GM19455 (cell line): ENCODE measurements around the gene NR1D2.

ENCODE experiments used
- ATAC-seq: cut with Tn5 transposase; IDR thresholded peaks from one replicate; pipeline ENCODE4 v1.9.1; 2021; ENCODE audit not compliant: unreplicated experiment

Gene NR1D2

DNA sequence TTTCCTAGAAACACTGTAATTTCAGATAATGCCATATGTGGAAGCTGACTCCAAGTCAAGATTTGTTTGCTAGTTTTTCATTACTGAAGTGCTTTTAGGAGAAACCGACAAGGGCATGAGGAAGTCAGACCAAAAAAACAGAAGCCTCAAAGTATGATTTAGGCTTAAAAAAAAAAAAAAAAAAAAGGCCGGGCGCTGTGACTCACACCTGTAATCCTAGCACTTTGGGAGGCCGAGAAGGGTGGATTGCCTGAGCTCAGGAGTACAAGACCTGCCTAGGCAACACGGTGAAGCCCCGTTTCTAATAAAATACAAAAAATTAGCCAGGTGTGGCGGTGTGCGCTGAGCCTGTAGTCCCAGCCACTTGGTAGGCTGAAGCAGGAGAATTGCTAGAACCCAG lies 16.6 kb upstream of the NR1D2 start:
- ATAC-seq: no peak

DNA sequence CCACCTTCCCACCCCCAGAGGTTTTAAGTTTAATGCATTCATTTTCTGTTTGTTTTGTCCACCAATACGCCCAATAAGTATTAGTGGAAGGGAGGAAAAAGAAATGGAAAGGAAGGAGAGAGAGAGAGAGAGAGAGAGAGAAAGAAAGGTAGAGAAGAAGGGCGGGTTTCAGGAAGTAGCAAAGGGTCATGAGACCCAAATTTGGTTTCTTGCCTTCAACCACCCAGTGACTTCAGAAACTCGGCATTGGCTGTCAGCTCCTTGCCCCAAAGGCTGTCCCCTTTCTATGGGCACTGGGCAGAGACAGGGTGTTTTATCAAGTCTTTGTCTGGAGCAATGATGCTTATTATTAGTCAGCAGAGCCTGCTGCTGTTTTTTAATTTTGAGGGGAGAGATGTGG lies 13.5 kb upstream of the NR1D2 start:
- no peak for ATAC-seq

DNA sequence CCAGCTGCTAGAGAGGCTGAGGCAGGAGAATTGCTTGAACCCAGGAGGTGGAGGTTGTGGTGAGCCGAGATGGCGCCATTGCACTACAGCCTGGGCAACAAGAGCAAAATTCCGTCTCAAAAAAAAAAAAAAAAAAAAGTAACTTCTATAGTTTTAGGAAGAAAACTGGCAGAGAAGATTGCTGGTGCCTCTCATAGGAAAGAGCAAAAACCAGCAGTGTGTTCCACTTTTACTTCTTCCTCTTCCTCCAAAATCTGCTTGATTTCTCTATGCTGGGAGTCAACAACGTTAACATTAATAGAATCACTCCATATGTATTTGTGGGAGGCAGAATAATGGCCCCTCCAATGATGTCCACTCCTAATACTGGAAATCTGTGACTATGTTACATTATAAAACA lies 12.5 kb upstream of the NR1D2 start:
- no peak for ATAC-seq

DNA sequence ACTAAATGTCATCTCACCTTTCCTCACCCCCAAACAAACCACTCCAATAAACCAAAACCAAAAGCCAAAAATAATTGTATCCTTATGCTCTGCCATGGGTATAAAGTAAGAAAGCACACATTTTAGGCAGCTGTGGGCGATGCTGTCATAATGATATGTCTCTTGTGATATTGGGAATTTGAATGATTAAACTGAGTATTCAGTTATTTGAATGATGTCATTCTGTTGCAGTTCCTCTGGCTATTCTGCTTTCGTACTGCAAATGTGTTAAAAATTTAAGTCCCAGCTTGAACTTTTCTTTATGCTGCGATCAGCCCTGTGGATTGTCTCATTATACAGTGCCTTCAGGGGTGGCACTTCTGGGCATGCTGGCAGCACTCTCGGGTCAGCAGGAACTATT lies 10.8 kb upstream of the NR1D2 start:
- no peak for ATAC-seq

DNA sequence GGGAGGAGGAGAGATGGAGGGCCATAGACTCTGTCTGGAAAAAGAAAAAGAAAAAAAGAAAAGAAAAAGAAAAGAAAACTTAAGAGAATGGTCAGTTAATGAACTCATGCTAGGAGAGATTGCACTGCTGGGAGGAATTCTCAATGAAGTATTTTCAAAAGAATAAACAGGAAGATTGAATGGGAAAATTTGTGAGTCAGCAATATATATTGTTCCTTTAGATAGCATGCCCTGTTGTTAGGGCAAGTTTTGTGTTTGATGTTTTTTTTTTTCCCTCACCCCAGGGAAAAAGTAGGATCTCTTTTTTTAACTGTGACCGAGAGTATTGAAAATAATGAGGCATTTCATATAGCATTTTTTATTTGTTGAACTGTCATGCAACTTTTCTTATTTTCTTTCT lies 7.8 kb upstream of the NR1D2 start:
- no peak for ATAC-seq

DNA sequence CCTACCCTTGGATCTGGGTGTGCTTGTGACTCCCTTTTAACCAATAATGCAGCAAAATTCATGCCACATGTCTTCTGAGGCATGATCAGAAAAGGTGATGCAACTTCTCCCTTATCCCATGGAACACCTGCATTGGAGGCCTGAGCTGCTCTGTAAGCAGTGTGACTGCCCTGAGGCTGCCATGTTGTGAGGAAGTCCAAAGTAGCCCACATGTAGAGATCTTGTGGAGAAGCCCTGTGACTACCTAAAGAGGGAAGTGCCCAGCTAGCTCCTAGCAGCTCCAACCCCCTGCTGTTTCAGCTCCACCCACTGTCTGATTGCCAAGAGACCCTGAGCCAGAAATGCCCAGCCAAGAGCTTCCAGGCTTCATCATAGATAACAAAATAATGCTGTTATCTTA lies 6.4 kb upstream of the NR1D2 start:
- no peak for ATAC-seq

DNA sequence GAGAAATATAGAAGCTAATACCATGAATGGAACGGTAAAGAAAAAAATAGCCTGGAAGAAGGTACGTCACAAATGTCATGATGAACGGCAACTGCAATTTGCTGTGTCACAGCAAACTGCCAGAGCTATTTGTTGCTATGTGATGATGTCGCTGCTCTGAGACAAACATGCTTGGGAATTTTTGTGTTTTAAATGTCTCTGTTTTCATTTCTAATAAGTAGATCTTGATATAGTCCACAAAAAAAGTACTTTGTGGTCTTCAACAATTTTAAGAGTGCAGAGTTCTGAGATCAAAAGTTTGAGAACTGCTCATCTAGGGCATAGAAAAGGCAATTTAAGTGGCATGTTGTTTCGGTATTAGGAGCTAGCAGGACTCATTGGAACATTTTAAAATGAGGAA lies 4.3 kb upstream of the NR1D2 start:
- no peak for ATAC-seq

DNA sequence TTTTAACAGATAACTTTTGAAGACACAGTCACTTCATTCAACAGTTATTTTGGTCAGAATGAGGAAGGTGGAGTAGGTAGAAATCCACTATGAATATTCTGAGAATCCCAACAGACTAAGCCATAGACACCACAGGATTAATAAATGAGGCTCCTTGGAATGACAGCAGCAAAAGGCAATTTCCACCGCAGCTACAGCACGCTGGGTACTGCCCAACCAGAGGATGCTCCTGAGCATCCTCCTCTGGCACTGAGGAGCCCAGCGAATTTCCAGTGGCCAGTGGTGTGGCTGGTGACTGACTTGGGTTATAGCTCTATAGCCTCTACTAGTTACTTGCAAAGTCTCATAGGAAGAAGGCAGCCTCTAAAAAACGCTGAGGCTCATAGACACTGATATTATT lies 3.6 kb upstream of the NR1D2 start:
- ATAC-seq: no peak

DNA sequence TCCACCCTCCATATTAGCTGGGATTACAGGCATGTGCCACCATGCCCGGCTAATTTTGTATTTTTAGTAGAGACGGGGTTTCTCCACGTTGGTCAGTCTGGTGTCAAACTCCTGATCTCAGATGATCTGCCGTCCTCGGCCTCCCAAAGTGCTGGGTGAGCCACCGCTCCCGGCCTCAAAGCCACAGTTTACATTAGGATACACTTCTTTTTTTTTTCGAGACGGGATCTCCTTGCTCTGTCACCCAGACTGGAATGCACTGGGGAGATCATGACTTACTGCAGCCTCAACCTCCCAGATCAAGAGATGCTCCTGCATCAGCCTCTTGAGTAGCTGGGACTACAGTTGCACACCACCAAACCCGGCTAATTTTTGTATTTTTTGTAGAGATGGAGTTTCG lies 2.5 kb upstream of the NR1D2 start:
- no peak for ATAC-seq

DNA sequence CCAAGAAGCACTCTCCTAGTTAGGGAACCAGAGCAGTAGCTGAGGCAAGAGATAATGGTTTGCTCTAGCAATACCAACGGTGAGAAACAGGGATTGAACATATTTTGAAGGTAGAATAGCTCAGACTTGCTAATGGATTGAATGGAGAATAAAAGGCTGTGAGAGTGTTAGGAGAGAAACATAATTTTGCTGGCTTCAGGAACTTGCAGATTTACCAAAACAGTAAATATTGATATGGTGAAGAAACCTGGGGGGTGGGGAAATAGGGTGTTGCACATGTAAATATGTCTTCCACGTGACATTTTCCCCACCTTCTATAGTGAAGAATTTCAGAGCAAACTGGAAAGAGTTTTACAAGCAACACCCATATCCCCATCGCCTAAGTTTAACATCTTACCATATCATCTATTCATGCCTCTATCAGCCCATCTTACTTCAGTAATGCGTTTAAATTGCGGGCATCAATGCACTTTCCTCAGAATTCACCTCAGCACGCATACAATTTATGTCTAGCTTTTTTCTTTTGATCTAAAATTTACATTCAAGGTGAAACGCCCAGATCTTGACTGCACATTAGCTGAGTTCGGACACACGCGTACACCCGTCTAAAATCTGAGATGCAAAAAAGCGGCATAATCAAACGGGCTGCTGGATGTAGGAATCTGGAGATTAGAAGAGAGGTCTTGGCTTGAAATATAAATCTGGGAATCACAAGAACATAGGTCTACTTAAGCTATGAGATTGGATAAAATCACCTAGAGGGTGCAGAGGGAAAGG lies 891 bp upstream of the NR1D2 start:
- no peak for ATAC-seq

DNA sequence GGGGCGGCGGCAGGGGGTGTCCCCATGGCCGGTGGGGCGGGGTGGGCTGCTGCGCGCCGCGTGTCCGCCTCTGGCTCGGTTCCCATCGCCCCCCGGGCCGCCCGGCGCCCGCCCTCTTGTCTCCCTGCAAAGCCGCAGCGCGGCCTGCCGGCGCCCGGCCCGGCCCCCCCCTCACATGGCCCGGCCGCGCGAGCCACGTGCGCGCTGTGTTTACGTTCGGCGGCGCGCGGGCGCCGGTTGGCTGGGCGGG lies 502 bp downstream of the NR1D2 start:
- peak; percentile 75 for ATAC-seq

DNA sequence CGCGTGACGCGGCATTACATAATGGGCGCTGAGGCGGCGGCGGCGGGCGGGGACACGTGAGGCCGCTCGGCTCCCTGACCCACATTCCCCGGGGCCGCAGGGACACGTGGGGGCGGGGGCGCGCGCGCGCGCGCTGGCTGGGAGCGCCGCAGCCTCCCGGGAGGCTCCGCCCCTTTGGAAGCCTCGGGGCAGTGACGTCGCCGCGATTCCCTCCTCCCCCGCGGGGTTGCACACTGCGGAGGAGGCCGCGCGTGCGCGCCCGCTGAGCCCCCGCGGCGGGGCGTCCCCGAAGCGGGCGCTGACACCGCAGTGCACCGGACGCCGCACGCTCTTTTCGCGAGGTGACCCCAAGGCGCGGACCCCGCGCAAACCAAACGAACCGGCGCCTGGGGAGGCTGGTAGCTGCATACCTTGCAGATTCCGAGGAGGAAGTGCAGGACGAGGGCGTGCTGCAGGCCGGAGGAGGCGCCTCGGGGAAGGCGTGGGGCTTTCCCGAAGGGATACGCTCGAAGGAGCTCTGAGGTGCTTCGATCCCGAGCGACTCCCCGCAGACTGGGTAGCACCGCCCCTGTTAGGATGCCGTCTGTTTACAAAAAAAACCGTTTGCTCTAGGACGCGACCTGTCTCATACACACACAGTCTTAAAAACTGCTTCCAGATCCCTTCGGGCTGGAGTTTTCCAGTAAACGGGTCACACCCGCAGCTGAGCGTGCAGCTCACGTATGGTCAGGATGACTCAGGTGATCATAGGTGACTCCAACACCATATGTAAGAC lies 1.0 kb downstream of the NR1D2 start:
- ATAC-seq: peak; percentile 61

DNA sequence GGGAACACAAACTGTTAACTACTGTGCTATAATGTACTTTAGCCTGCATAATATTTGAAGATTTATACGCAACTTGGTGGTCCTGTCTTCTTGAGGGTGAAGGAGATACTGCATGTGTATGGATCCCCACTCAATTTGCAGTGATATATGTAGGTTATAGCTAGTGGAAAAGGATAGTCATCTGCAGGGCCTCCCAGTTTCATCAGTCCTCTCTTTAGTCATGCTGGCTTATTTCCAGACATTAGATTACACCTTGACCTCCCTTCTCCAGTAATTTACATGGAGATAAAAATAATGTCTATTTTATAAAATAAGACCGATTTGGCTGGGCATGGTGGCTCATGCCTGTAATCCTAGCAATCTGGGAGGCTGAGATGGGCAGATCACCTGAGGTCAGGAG lies 3.7 kb downstream of the NR1D2 start:
- no peak for ATAC-seq

DNA sequence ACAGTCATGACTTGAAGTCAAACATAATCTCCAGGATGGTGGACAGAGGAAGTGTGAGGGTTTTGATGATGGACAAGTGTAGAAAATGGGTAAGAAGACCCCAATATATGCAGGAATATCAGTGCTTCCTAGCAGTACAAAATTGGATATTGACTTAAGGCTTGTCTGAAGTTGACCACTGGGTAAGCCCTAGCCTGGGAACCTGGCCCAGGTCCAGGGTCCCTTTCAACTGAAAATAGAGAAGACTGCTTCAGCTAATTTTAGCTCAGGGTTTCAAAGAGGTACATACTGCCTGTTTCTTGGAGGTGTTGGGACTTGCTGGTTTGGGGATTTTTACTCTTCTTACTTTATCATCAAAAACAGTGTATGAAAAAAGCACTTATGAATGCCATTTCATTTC lies 4.7 kb downstream of the NR1D2 start:
- ATAC-seq: no peak

DNA sequence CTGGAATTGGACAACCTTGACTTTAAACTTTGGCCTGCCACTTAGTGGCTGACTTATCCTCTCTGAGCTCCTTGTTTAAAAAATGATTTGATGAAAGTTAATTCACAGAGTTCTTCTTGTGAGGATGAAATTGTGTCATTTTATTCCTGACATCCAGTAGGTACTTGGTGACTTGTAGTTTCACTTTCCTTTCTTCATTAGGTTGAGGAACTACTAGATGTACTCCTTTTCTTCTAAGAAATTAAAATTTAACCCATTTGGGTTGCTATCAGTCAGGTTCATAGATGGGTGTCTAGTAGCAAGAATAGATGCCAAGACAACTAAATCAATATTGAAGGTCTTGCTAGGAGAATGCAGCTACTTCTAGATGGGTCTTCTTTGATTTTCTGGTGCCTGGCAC lies 5.2 kb downstream of the NR1D2 start:
- ATAC-seq: no peak

DNA sequence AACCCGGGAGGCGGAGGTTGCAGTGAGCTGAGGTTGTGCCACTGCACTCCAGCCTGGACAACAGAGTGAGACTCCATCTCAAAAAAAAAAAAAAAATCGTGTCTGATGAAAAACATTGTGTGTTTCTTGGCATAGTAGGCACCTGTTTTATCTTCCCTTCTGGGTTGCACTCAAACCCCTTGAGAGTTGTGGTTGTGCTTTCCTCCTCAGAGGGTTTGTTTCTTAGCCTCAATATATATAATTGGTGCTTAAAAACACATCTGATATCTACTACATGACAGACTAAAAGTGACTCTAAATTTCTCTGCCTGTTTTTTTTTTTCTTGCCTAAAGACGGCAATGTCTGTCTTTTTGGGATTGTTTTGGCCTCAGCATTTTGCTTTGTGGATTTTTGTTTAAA lies 7.6 kb downstream of the NR1D2 start:
- no peak for ATAC-seq

DNA sequence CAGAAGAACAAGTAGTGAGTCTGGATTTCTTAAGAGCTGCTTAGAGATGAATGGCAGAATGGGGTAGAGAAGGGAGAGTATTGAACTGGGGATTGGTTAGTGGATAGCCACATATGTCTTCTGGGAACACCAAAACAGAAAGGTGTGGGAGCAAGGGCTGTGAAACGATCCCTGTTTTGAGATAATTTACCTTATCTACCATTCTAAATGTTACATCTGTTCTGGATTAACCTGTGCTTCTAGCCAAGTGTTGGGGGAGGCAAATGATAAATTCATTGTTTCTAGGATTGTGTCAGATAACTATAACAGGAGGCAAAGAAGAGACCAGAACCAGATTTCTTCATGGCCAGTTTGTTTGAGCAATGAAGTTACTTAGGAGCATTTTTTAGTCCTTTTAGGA lies 8.4 kb downstream of the NR1D2 start:
- no peak for ATAC-seq

DNA sequence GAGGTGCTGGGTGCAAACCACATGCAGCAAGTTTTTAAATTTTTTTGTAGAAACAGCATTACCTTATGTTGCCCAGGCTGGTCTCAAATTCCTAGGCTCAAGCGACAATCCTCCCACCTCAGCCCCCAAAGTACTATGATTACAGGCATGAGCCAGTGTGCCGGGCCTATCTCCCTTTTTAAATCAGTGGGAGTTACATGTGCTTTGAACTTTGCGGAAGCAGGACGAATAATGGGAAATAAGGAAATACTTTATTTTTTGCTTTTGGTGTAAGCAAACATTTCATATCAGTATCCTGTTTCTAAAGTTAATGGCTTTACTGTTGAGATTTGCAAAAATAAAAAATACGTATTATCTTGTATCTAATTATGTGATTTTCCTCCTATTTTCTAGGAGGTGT lies 9.1 kb downstream of the NR1D2 start:
- ATAC-seq: no peak

DNA sequence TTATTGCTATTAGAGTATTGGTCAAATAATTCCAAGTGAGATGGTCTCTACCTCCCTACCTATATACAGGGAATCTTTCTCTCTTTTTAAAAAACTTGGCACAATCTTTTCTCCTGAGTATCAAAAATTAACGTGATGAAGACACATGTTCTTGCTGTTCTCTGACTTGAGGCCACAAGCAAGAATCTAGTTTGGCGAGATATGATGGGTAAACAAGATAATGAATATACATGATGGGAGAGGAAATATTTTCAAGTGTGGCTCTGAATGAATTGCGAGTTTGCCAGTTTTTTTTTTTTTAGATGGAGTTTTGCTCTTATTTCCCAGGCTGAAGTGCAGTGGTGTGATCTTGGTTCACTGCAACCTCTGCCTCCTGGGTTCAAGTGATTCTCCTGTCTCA lies 11.6 kb downstream of the NR1D2 start:
- ATAC-seq: no peak

DNA sequence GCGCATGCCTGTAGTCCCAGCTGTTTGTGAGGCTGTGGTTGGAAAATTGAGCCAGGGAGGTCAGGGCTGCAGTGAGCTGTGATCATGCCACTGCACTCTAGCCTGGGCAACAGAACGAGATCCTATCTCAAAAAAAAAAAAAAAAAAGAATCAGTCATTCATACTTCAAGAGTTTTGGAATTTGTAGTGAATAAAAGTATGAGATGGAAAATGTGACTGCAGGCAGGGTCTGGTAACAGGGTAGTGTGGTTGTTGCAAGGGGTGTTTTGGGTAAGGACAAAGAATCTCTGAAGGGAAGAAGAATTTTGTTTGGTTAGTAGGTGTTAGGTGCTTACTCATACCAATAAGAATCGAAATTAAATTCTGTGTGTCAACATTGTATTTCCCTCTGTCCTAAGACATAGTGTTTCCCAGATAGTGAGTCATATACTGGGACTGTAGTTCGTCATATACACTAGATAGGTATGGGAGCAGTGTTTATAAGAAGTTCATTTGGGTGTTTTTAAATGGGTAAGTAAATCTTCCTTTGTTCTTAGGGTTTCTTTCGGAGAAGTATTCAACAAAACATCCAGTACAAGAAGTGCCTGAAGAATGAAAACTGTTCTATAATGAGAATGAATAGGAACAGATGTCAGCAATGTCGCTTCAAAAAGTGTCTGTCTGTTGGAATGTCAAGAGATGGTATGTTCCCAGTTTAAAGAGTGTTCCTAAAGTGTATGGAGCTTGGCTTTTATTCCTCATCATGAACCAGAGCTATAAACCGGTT lies 14.2 kb downstream of the NR1D2 start:
- ATAC-seq: no peak

DNA sequence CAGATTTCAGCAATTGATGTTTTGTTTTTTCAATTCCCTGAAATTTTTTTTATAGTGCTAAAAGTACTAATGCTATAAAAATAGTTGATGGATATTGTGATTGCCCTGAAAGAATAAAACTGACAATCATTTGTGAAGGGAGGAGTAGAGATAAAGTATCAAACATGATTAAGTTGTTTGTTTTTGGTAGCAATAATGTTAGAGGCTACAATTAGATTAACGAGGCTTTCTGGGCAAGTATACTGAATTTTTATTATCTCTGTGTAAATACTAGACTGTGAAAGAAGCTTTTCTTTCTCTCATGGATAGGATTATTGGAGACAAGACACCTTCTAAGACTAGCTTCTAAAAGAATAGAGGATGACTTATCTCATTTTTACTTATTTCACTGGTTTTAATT lies 15.6 kb downstream of the NR1D2 start:
- ATAC-seq: no peak

DNA sequence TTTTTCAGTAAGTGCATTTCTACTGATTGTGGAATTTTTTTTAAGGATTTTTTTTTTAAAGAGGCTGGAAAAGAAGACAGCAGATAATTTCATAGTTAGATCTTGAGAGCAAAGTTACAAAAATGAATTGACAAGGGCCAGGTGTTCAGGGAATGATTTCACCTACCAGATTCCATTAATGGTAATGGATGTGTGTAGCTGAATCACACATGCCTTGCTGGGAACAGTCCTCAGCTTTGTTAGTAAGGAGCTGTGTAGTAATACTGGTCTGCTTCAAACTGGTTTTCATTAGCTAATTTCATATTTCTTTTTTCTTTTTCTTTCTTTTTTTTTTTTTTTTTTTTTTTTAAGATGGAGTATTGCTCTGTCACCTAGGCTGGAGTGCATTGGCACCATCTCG lies 16.0 kb downstream of the NR1D2 start:
- no peak for ATAC-seq
